Heart right ventricle (tissue), 16 donors: Measurements from ENCODE around the gene PNPLA5. TPM values are rescaled to one million over a fixed set of nuclear protein-coding genes. Genes with fewer than 3 reads are reported as not detected.

Experiments used
- ATAC-seq, 8 donors: fragments of 200-7000 bp; cut with Tn5 transposase; one replicate each; pipeline ENCODE4 v1.9.1; 2020; ENCODE audit warnings: mild to moderate bottlenecking in 8 of 8, moderate library complexity in 8 of 8, moderate number of reproducible peaks in 1 of 8
- DNase-seq, 2 donors: peaks; one replicate each; pipeline ENCODE4 v3.0.0-alpha.2; 2020
- H3K27ac ChIP-seq, 10 donors: fragments of 200-600 bp; sonication (generic) in 2 of 10; one replicate each; pipeline versions ENCODE4 v1.5.0 to v1.8.0; 2020 to 2022; ENCODE audit warnings: mild to moderate bottlenecking in 3 of 10
- H3K27me3 ChIP-seq, 7 donors: fragments of 200-600 bp; one replicate each; pipeline ENCODE4 v1.8.0; 2021 to 2022; ENCODE audit warnings: mild to moderate bottlenecking in 2 of 7
- H3K36me3 ChIP-seq, 9 donors: fragments of 200-600 bp; sonication (generic) in 1 of 9; one replicate each; pipeline versions ENCODE4 v1.5.0 to v1.8.0; 2020 to 2022; ENCODE audit warnings: mild to moderate bottlenecking in 2 of 9
- H3K4me1 ChIP-seq, 9 donors: fragments of 200-600 bp; sonication (generic) in 1 of 9; one replicate each; pipeline versions ENCODE4 v1.5.0 to v1.8.0; 2020 to 2022; ENCODE audit warnings: mild to moderate bottlenecking in 4 of 9
- H3K4me3 ChIP-seq, 10 donors: fragments of 200-600 bp; sonication (generic) in 2 of 10; one replicate each; pipeline versions ENCODE4 v1.5.0 to v1.8.0; 2020 to 2022; ENCODE audit warnings: mild to moderate bottlenecking in 7 of 10, moderate library complexity in 2 of 10
- H3K9me3 ChIP-seq, 11 donors: fragments of 200-600 bp in 10 of 11; sonication (generic) in 2 of 11; one replicate each; pipeline versions ENCODE4 v1.5.0 to v1.8.0; 2013 to 2022; ENCODE audit warnings: mild to moderate bottlenecking in 2 of 11, control low read depth in 1 of 11, moderate library complexity in 1 of 11
- WGBS, 2 donors: extraction: QIAGEN DNeasy Blood & Tissue Kit; methylation state at CpG; one replicate each; pipeline ENCODE4 v1.1.7; 2013; ENCODE audit warnings: inconsistent platforms in 1 of 2; 5-methylcytosine and 5-hydroxymethylcytosine counted together
- intact Hi-C, 10 donors: fragments of 100-400 bp; cut with DNase I; formaldehyde crosslinking; loops; one replicate each; pipeline versions ENCODE4 v1.11.1 to v1.14.2; 2022
- polyA plus RNA-seq, 2 donors: library from polyadenylated mRNA; stranded (reverse); fragments of 200-250 nt; gene quantifications; one replicate each; pipeline ENCODE4 v1.2.3, GENCODE V29; 2013
- total RNA-seq, 10 donors: library from RNA; stranded (reverse); fragmentation: NEBNext Ultra II Directional in 3 of 10; extraction: Animal tissue kit (Norgen Biotek cat#: 25700) in 3 of 10; gene quantifications; one replicate each; pipeline versions ENCODE4 v1.2.1 to v1.2.4, GENCODE V29; 2021 to 2023
- TF ChIP-seq, protein P1 (sequence below), 9 donors: fragments of 200-600 bp; sonication (generic) in 2 of 9; IDR thresholded peaks; one replicate each; pipeline versions ENCODE4 v1.5.0 to v1.8.0; 2021 to 2022; ENCODE audit warnings: antibody characterized with exemption in 9 of 9, mild to moderate bottlenecking in 5 of 9, moderate library complexity in 1 of 9
- donor health status: Arrhythmogenic right ventricular cardiomyopathy.
- donor health status: ischemic (EF 13 %, LVEDD 7.1; RV severe dilation, severe dysfunction).
- donor health status: healthy with polysubstance abuse.
- donor health status: DM: no; HTN: yes; CAD: no.
- donor health status: DM: no; HTN: no; CAD: no.
- donor health status: ischemic (EF 25% LVEDD 6.9; RV normal size, moderate dysfunction).
- donor health status: ischemic (EF 25% LVEDD 5.7; RV mildly dilated, moderate dysfunction).
- donor health status: healthy.
- donor health status: DM: yes; HTN: yes; CAD: no.
- donor health status: Ischemic cardiomyopathy.
- donor health status: ischemic (EF 35%, LVEDD 5.7; RV mildly dilated, moderate dysfunction).
- donor health status: nonischemic (EF 11% LVEDD 7.7; RV severe dilation, severe dysfunction).
- donor health status: DM: yes; HTN: yes; CAD: no.
- donor health status: PGD.
- donor health status: ischemic (EF 29% LVEDD 5.4; RV normal size, mild dysfunction).
- donor health status: nonischemic (EF 23%, LVEDD 6.1; RV moderate dilation, normal function).

PNPLA5 gene
- total and polyA plus RNA-seq, 12 donors, result not detected

DNA sequence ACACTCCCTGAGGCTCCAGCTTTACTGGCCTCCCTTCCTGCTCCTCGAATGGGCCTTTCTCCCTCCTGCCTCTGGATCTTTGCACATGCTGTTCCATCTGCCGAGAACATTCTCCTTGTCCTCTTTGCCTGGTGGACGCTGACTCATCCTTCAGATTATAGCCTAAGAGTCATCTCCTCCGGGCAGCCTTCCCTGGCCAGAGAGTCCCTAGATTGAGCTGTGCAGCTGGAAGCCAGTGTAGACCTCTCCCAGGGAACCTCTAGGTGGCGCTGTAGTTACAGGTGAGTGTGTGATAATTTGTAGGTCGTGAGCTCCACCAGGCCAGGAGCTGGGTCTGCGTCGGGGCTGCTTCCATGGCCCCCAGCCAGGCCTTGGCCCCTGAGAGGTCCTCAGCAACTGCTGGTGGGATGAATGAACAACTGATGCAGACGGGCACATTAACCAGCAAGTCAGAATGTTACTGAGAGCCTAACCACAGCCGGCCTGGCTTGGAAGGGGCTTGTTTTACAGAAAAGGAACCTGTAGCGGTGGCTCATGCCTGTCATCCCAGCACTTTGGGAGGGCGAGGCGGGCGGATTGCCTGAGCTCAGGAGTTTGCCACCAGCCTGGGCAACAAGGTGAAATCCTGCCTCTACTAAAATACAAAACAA lies 8.7 kb downstream of the PNPLA5 start:
- H3K27ac ChIP-seq, result no peak overlapping the region
- intact Hi-C loops, result loop anchor here in 2 of 10 donors (10.0 kb wide), 2 partner anchors 488 to 498 kb away; no protein-coding TSS in a partner anchor
- no peaks in the 10 kb centered on the region for H3K9me3 ChIP-seq
- peaks cover 0 to 54% (median 19%) of the 10 kb centered on the region in 7 donors for H3K27me3 ChIP-seq
- 41 to 45% methylated on average over 14 of the region's 14 CpGs for WGBS, 2 donors
- DNase-seq (no peak), ATAC-seq (peak in 1 of 8 donors; percentile 29)
- no peaks in the 10 kb centered on the region for H3K36me3 ChIP-seq
- no peaks in the 10 kb centered on the region for H3K4me1 ChIP-seq
- H3K4me3 ChIP-seq, result no peak overlapping the region
- TF ChIP-seq, protein P1, sequence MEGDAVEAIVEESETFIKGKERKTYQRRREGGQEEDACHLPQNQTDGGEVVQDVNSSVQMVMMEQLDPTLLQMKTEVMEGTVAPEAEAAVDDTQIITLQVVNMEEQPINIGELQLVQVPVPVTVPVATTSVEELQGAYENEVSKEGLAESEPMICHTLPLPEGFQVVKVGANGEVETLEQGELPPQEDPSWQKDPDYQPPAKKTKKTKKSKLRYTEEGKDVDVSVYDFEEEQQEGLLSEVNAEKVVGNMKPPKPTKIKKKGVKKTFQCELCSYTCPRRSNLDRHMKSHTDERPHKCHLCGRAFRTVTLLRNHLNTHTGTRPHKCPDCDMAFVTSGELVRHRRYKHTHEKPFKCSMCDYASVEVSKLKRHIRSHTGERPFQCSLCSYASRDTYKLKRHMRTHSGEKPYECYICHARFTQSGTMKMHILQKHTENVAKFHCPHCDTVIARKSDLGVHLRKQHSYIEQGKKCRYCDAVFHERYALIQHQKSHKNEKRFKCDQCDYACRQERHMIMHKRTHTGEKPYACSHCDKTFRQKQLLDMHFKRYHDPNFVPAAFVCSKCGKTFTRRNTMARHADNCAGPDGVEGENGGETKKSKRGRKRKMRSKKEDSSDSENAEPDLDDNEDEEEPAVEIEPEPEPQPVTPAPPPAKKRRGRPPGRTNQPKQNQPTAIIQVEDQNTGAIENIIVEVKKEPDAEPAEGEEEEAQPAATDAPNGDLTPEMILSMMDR (IDR thresholded peaks at IDR 0.05), result peak in 7 of 9 donors; percentile 24 to 48 (median 41)

DNA sequence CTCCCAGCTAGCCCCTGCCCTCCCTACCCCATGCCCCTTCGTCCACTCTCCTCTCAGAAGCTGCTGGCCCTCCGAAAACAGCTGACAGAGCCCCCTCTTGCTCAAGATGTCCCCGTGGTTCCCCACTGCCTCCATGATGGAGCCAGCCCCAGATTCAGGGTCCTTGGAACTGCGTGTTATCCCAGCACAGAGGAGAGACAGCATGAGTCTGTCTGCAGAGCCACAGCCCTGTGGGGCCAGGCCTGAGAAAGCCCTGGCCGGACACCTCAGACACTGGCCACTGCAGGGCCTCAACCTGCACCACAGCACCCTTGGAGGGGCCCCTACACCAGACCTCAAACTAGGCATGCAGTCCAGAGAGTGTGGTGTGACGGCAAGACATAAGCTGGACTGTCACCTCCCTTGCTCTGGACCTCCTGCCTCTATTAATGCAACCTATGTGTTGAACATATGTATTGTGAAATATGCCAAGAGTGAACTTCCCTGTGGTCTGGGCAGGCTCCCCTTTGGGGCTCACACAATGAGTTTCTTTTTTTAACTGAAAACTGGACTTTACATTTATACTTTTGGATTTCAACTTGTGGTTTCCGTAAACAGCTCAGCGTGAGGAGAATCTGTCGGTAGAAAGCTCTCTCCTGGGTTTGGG lies 9.6 kb downstream of the PNPLA5 start:
- Histone ChIP-seq H3K36me3 (no peaks in the 10 kb centered on the region), H3K9me3 (no peaks in the 10 kb centered on the region), H3K27ac (no peak overlapping the region), H3K27me3 (peaks cover 3 to 50% (median 12%) of the 10 kb centered on the region in 7 donors), H3K4me1 (no peaks in the 10 kb centered on the region), H3K4me3 (no peak overlapping the region)
- TF ChIP-seq, protein P1 (IDR thresholded peaks at IDR 0.05), result no peak
- ATAC-seq (no peak), DNase-seq (no peak)
- WGBS, 2 donors, result 82 to 86% methylated on average over 9 of the region's 9 CpGs
- intact Hi-C loops, result loop anchor here in 2 of 10 donors (10.0 kb wide), 2 partner anchors 487 to 497 kb away; no protein-coding TSS in a partner anchor

- Histone ChIP-seq H3K4me3 (no peak overlapping the region), H3K36me3 (no peaks in the 10 kb centered on the region), H3K4me1 (no peaks in the 10 kb centered on the region), H3K27me3 (peaks cover 6 to 50% (median 21%) of the 10 kb centered on the region in 7 donors), H3K9me3 (no peaks in the 10 kb centered on the region), H3K27ac (no peak overlapping the region)
- intact Hi-C loops, result loop anchor here in 2 of 10 donors (10.0 kb wide), 2 partner anchors 487 to 497 kb away; no protein-coding TSS in a partner anchor
- DNase-seq (no peak), ATAC-seq (no peak)
- TF ChIP-seq, protein P1 (IDR thresholded peaks at IDR 0.05), result no peak
- 80 to 84% methylated on average over 18 to 19 of the region's 19 CpGs for WGBS, 2 donors
Observed at GRCh38 chr22:43881091-43882061, 10.4 kb downstream of the PNPLA5 start.

GRCh38 chr22:43880541-43880991 lies 11.2 kb downstream of the PNPLA5 start:
- 81 to 84% methylated on average over 15 of the region's 15 CpGs for WGBS, 2 donors
- intact Hi-C loops, result loop anchor here in 2 of 10 donors (10.0 kb wide), 2 partner anchors 486 to 496 kb away; no protein-coding TSS in a partner anchor
- no peak for DNase-seq

More at GRCh38 chr22:43880541-43880991, 11.2 kb downstream of the PNPLA5 start:
- ATAC-seq, result no peak
- peaks cover 0 to 50% (median 20%) of the 10 kb centered on the region in 7 donors for H3K27me3 ChIP-seq
- no peak overlapping the region for H3K4me3 ChIP-seq
- TF ChIP-seq, protein P1 (IDR thresholded peaks at IDR 0.05), result no peak
- no peaks in the 10 kb centered on the region for H3K9me3 ChIP-seq
- H3K27ac ChIP-seq, result no peak overlapping the region
- H3K4me1 ChIP-seq, result no peaks in the 10 kb centered on the region
- no peaks in the 10 kb centered on the region for H3K36me3 ChIP-seq
